HG02885 (cell line): Measurements from ENCODE around the gene ATP6V0A1.
"Not testable (repeated sequence)": the region's sequence is repeated elsewhere in the genome, so short reads cannot be mapped to it uniquely, and the experiment has no call there.

Source experiments
- ATAC-seq: cut with Tn5 transposase; IDR thresholded peaks from one replicate; pipeline ENCODE4 v1.9.1; 2021; ENCODE audit warnings: mild to moderate bottlenecking; ENCODE audit not compliant: unreplicated experiment, poor library complexity

ATP6V0A1 gene

GRCh38 chr17:42474276-42474675 is 15.6 kb downstream of the ATP6V0A1 start:
- no peak for ATAC-seq

GRCh38 chr17:42475121-42475520 is 16.4 kb downstream of the ATP6V0A1 start:
- ATAC-seq: no peak

- no peak for ATAC-seq
These were observed 17.2 kb downstream of the ATP6V0A1 start for GRCh38 chr17:42475835-42476234.

- ATAC-seq: no peak
These were observed 17.7 kb downstream of the ATP6V0A1 start for GRCh38 chr17:42476411-42476810.

GRCh38 chr17:42477173-42477572 is 18.5 kb downstream of the ATP6V0A1 start:
- no peak for ATAC-seq

GRCh38 chr17:42477824-42478223 is 19.1 kb downstream of the ATP6V0A1 start:
- ATAC-seq: not testable (repeated sequence)

- ATAC-seq: no peak
These were observed 25.6 kb downstream of the ATP6V0A1 start for GRCh38 chr17:42484304-42484703.

- no peak for ATAC-seq
These were observed 27.0 kb downstream of the ATP6V0A1 start for GRCh38 chr17:42485680-42486079.

- ATAC-seq: no peak
These were observed 29.4 kb downstream of the ATP6V0A1 start for GRCh38 chr17:42488032-42488431.

GRCh38 chr17:42493319-42493718 is 34.6 kb downstream of the ATP6V0A1 start:
- no peak for ATAC-seq

GRCh38 chr17:42494673-42495072 is 36.0 kb downstream of the ATP6V0A1 start:
- ATAC-seq: no peak

GRCh38 chr17:42498828-42499227 is 40.1 kb downstream of the ATP6V0A1 start:
- ATAC-seq: no peak

GRCh38 chr17:42502091-42502490 is 43.4 kb downstream of the ATP6V0A1 start:
- no peak for ATAC-seq

GRCh38 chr17:42502926-42503325 is 44.2 kb downstream of the ATP6V0A1 start:
- ATAC-seq: no peak

- no peak for ATAC-seq
These were observed 49.0 kb downstream of the ATP6V0A1 start for GRCh38 chr17:42507671-42508070.

- no peak for ATAC-seq
These were observed 49.9 kb downstream of the ATP6V0A1 start for GRCh38 chr17:42508426-42509165.

GRCh38 chr17:42509409-42509808 is 50.7 kb downstream of the ATP6V0A1 start:
- no peak for ATAC-seq

GRCh38 chr17:42509841-42510240 is 51.2 kb downstream of the ATP6V0A1 start:
- ATAC-seq: no peak

GRCh38 chr17:42512246-42512645 is 53.6 kb downstream of the ATP6V0A1 start:
- no peak for ATAC-seq

- peak; percentile 39 for ATAC-seq
These were observed 54.1 kb downstream of the ATP6V0A1 start for GRCh38 chr17:42512733-42513251.

- no peak for ATAC-seq
These were observed 55.0 kb downstream of the ATP6V0A1 start for GRCh38 chr17:42513686-42514085.

- no peak for ATAC-seq
These were observed 55.6 kb downstream of the ATP6V0A1 start for GRCh38 chr17:42514279-42514678.
